Kidney (tissue), 14 donors: Measurements from ENCODE around the gene TNNI3K. TPM values are rescaled to one million over a fixed set of nuclear protein-coding genes. Genes with fewer than 3 reads are reported as not detected.

Experiments used
- DNase-seq, 5 donors: peaks; one replicate each; pipeline ENCODE4 v3.0.0-alpha.2; 2013 to 2020
- FAIRE-seq: peaks from 2 replicates; lab custom pipeline; 2012; peaks lifted over from hg19 to GRCh38; lab: Jason Lieb, UNC
- H3K27ac ChIP-seq, 2 donors: one replicate each; pipeline ENCODE4 v1.7.0; 2013; ENCODE audit warnings: low read depth in 2 of 2, low read length in 2 of 2, inconsistent platforms in 1 of 2
- H3K27me3 ChIP-seq: one replicate; pipeline ENCODE4 v1.7.1; 2013; ENCODE audit warnings: low read length, inconsistent platforms; ENCODE audit not compliant: control insufficient read depth, insufficient read depth
- H3K36me3 ChIP-seq, 3 donors: one replicate each; pipeline versions ENCODE4 v1.7.0 to v1.7.1; 2013; ENCODE audit warnings: low read length in 3 of 3, control low read depth in 1 of 3, inconsistent platforms in 1 of 3; ENCODE audit not compliant: insufficient read depth in 3 of 3, control insufficient read depth in 2 of 3
- H3K4me1 ChIP-seq, 3 donors: one replicate each; pipeline versions ENCODE4 v1.7.0 to v1.7.1; 2013; ENCODE audit warnings: low read length in 3 of 3, inconsistent platforms in 1 of 3, low read depth in 1 of 3; ENCODE audit not compliant: control insufficient read depth in 2 of 3, insufficient read depth in 2 of 3
- H3K4me3 ChIP-seq, 3 donors: one replicate each; pipeline versions ENCODE4 v1.7.0 to v1.8.1; 2013; ENCODE audit warnings: low read length in 3 of 3, control low read depth in 1 of 3, inconsistent platforms in 1 of 3
- H3K9ac ChIP-seq, 3 donors: one replicate each; pipeline versions ENCODE4 v1.7.0 to v1.7.1; 2013; ENCODE audit warnings: low read length in 3 of 3, control low read depth in 1 of 3, inconsistent platforms in 1 of 3
- H3K9me3 ChIP-seq, 3 donors: one replicate each; pipeline versions ENCODE4 v1.7.0 to v1.7.1; 2013; ENCODE audit warnings: low read length in 3 of 3, control low read depth in 1 of 3, inconsistent platforms in 1 of 3; ENCODE audit not compliant: control insufficient read depth in 2 of 3, insufficient read depth in 1 of 3
- intact Hi-C: fragments of 100-400 bp; cut with DNase I; formaldehyde crosslinking; loops from one replicate; pipeline ENCODE4 v1.11.1; 2022
- polyA plus RNA-seq: library from polyadenylated mRNA; stranded (reverse); fragments of 350-450 nt; fragmentation: Illumina TruSeq; extraction: RNeasy Lipid Tissue Mini Kit (QIAGEN cat#74804); gene quantifications from one replicate; pipeline ENCODE4 v1.2.3, GENCODE V29; 2014; ENCODE audit warnings: low read depth, low replicate concordance; ENCODE audit not compliant: insufficient read depth
- total RNA-seq: library from RNA; stranded (reverse); fragmentation: NEBNext Ultra II Directional; extraction: Animal tissue kit (Norgen Biotek cat#: 25700); gene quantifications from one replicate; pipeline ENCODE4 v1.2.1, GENCODE V29; 2021
- TF ChIP-seq, protein P1 (sequence below): IDR thresholded peaks from 3 replicates; pipeline ENCODE4 v1.5.1; 2012; ENCODE audit warnings: mild to moderate bottlenecking, moderate library complexity, borderline replicate concordance; ENCODE audit not compliant: insufficient read depth; ENCODE audit errors: extremely low read depth
- donor health status: control.
- donor health status: control.
- donor health status: control.
- donor health status: control.
- donor health status: control.
- donor health status: DM: yes; HTN: yes; CAD: no.
- donor health status: Normal renal cell carcinoma (clear cell type).

TNNI3K gene
- total and polyA plus RNA-seq, 2 donors from 2014 or later, result 1.4 to 2.2 TPM

DNA sequence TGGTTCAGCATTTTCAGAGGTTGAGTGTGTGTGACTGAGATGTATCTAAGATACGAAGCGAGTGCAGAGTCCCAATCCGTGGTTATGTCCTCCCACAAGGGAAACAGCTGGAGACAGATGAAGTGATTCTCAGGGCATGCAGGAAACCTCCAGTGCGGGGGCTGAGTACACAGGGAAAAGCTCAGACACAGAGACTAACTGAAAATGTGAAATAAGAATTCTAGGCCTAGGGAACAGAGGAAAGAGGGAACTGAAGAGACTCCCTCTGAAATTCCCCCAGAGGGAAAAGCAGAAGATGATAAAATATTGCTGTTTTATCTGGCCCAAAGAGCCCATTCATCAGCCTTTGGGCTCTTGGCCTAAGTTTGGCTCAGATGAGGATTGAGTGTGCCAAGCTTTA is 160.4 kb downstream of the TNNI3K start:
- TF ChIP-seq, protein P1, sequence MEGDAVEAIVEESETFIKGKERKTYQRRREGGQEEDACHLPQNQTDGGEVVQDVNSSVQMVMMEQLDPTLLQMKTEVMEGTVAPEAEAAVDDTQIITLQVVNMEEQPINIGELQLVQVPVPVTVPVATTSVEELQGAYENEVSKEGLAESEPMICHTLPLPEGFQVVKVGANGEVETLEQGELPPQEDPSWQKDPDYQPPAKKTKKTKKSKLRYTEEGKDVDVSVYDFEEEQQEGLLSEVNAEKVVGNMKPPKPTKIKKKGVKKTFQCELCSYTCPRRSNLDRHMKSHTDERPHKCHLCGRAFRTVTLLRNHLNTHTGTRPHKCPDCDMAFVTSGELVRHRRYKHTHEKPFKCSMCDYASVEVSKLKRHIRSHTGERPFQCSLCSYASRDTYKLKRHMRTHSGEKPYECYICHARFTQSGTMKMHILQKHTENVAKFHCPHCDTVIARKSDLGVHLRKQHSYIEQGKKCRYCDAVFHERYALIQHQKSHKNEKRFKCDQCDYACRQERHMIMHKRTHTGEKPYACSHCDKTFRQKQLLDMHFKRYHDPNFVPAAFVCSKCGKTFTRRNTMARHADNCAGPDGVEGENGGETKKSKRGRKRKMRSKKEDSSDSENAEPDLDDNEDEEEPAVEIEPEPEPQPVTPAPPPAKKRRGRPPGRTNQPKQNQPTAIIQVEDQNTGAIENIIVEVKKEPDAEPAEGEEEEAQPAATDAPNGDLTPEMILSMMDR, result no peak
- Histone ChIP-seq H3K27me3 (no peaks in the 10 kb centered on the region), H3K4me3 (no peak overlapping the region), H3K9ac (no peak overlapping the region), H3K9me3 (no peaks in the 10 kb centered on the region), H3K36me3 (no peaks in the 10 kb centered on the region), H3K27ac (no peak overlapping the region), H3K4me1 (peaks cover 0 to 2% (median 0%) of the 10 kb centered on the region in 3 donors)
- peak; percentile 60 to 90 (median 74) for DNase-seq
- intact Hi-C loops, result no loop called here
- no peak for FAIRE-seq

DNA sequence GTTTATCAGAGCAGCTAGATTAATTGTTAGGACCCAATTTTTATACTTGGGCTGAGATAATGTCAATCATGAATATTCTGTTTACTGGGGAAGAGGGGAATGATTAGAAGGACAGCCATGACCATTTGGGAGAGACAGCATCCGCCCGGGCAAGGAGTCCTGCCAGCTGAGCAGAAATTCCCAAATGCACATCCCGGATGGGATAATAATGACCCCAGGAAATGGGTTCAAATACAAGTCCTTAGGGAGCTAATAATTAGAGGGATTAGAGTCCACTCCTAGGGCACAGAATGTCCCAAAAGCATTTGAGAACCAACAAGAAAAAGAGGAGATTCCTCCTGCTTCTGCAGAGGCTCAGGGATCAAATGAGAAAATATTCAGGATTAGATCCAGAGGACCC is 161.3 kb downstream of the TNNI3K start:
- H3K27me3 ChIP-seq, result no peaks in the 10 kb centered on the region
- no peaks in the 10 kb centered on the region for H3K36me3 ChIP-seq
- H3K9me3 ChIP-seq, result no peaks in the 10 kb centered on the region
- DNase-seq, result peak in 1 of 5 donors; percentile 80
- no peak overlapping the region for H3K27ac ChIP-seq
- H3K4me1 ChIP-seq, result peaks cover 0 to 2% (median 0%) of the 10 kb centered on the region in 3 donors
- no peak for FAIRE-seq
- H3K4me3 ChIP-seq, result no peak overlapping the region
- TF ChIP-seq, protein P1, result no peak
- intact Hi-C loops, result no loop called here
- no peak overlapping the region for H3K9ac ChIP-seq

DNA sequence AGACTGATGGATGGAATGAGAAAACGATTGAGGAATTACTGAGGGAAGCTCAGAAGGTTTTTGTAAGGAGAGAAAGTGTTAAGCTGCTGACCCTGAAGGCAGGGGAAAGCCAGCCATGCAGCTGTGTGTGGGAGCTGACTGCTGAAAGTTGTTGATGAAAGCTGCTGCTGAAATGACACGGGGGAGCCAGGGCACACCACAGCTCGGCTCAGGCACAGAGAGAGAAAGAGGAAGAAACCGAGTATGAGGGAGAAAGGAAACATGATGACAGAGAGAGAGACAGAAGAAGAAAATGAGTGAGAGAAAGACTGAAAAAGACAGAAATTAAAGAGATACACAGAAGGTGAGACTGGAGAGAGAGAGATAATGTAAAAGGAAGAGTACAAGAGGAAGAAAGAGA is 161.7 kb downstream of the TNNI3K start:
- peak; percentile 67 to 88 (median 80) for DNase-seq
- Histone ChIP-seq H3K4me3 (no peak overlapping the region), H3K9me3 (no peaks in the 10 kb centered on the region), H3K4me1 (peaks cover 0 to 2% (median 0%) of the 10 kb centered on the region in 3 donors), H3K27ac (no peak overlapping the region), H3K9ac (no peak overlapping the region), H3K36me3 (no peaks in the 10 kb centered on the region), H3K27me3 (no peaks in the 10 kb centered on the region)
- no peak for FAIRE-seq
- TF ChIP-seq, protein P1, result no peak
- intact Hi-C loops, result no loop called here

DNA sequence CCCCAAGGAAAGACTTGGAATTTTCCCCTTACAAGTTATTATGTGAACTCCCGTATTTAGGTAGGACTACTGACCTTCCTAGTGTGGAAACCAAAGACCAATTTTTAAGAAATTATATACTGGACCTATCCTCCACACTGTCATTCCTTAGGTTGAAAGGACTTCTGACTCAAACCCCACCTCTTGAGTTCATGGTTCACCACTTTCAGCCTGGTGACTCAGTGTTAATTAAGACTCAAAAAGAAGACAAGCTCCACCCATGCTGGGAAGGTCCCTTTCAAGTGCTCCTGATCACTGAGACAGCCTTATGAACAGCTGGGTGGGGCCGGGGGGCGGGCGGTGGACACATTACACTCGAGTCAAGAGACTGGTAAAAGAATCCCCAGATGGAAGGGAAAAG is 164.1 kb downstream of the TNNI3K start:
- no peak for FAIRE-seq
- H3K4me3 ChIP-seq, result no peak overlapping the region
- DNase-seq, result no peak
- no peak overlapping the region for H3K9ac ChIP-seq
- H3K4me1 ChIP-seq, result peaks cover 0 to 2% (median 0%) of the 10 kb centered on the region in 3 donors
- no peaks in the 10 kb centered on the region for H3K27me3 ChIP-seq
- H3K36me3 ChIP-seq, result no peaks in the 10 kb centered on the region
- TF ChIP-seq, protein P1, result no peak
- no peaks in the 10 kb centered on the region for H3K9me3 ChIP-seq
- intact Hi-C loops, result no loop called here
- H3K27ac ChIP-seq, result no peak overlapping the region
